Effector memory CD4-positive, alpha-beta T cell (primary cell): ENCODE data around the gene RNF32.

ENCODE experiments used
- DNase-seq, 3 donors: peaks; one replicate each; pipeline ENCODE4 v3.0.0-alpha.2; 2020
- H3K27ac ChIP-seq: 2 replicates; pipeline ENCODE4 v1.7.0; 2013; ENCODE audit warnings: mild to moderate bottlenecking, low read length, moderate library complexity; ENCODE audit not compliant: insufficient read depth, poor library complexity, severe bottlenecking
- H3K27me3 ChIP-seq: replicated peaks from 2 replicates; pipeline ENCODE4 v1.7.0; 2013; ENCODE audit warnings: mild to moderate bottlenecking, low read length; ENCODE audit not compliant: insufficient read depth, control insufficient read depth, poor library complexity, severe bottlenecking
- H3K36me3 ChIP-seq: 2 replicates; pipeline ENCODE4 v1.7.0; 2013; ENCODE audit warnings: mild to moderate bottlenecking, low read length, moderate library complexity; ENCODE audit not compliant: control insufficient read depth, insufficient read depth
- H3K4me1 ChIP-seq: 2 replicates; pipeline ENCODE4 v1.7.0; 2013; ENCODE audit warnings: low read length, mild to moderate bottlenecking; ENCODE audit not compliant: control insufficient read depth, insufficient read depth, poor library complexity, severe bottlenecking
- H3K4me3 ChIP-seq: 2 replicates; pipeline ENCODE4 v1.7.0; 2013; ENCODE audit warnings: low read length, low read depth, mild to moderate bottlenecking; ENCODE audit not compliant: insufficient read depth, poor library complexity, severe bottlenecking
- H3K9me3 ChIP-seq: 2 replicates; pipeline ENCODE4 v1.7.0; 2013; ENCODE audit warnings: mild to moderate bottlenecking, low read length, moderate library complexity; ENCODE audit not compliant: control insufficient read depth
- total RNA-seq, 3 donors: gene quantifications; one replicate each; lab custom pipeline; 2026; lab: John Stamatoyannopoulos, UW

RNF32 gene
- total RNA-seq: 0.69 to 1.9 (median 1.1) reads per million in 3 donors

DNA sequence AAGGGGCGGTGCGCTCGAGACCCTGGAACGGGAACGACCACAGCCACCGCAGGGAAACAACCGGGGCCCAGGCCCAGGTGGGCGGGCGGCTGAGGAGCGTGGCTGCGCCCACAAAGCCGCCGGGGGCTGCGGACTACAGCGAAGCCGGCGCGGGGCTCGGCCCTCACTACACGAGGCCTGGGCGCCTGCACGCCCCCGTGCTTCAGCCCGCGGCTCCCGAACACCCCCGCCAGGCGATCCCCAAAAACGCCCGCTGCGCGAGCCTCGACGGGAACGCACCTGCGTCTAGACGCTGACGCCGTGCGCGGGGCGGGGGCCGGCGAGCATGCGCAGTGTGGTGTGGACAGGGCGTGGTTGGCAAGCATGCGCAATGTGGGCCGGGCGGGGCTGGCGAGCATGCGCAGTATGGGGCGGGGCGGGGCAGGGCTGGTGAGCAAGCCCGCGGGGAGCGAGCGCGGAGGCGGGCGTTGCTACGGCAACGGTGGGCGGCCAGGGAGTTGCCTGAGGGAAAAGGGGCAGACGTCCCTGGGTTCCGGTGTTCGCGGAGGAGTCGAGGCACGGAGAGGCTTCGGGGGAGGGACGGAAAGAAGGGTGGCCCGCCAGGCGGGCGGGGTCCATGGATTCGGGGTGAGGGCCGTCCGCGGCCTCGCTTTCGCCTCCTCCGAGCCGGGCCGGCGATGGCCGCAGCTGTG, at the start of gene RNF32:
Gene RNF32, plus strand, starts transcription at position 518 of the 692 bp plus-strand sequence. CDS start 3,104 bp downstream, outside the sequence.
- DNase-seq: peak; percentile 91 to 96 (median 96)
- no peaks in the 10 kb centered on the region for H3K27me3 ChIP-seq
- H3K4me1 ChIP-seq: peaks cover 4% of the 10 kb centered on the region
- no peaks in the 10 kb centered on the region for H3K9me3 ChIP-seq
- peak within 1 kb of the TSS; percentile 91 for H3K27ac ChIP-seq
- H3K4me3 ChIP-seq: peak within 1 kb of the TSS; percentile 88
- no peaks in the 10 kb centered on the region for H3K36me3 ChIP-seq

DNA sequence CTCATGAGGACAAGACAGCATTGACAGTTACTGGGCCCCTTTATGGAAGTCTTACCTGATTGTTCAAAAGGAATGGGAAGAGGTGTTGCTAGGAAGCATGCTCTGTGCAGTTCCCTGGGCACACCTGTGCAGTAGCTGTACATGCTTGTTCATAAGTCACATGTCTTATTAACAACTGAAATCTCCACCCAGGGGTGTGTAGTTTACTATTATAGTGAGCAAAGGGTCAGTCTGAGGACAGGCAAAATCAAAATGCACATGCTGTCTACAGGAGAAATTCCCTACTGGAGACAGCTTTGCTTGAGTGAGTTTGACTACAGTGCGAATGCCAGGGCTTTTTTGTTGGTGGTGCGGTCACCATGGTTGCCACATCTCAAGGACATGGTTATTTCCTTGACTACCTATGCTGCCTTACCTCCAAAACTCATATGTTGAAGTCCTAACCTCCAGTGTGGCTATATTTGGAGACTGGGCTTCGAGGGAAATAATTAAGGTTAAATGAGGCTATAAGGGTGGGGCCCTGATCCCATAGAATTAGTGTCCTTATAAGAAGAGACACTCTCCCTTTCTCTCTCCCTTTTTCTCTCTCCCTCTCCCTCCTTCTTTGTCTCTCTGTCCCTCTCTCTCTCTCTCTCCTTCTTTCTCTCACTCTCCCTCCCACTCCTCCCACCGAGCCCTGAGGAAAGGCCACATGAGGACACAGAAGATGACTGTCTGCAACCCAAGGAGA, 48.3 kb upstream of the RNF32 start:
- H3K9me3 ChIP-seq: no peaks in the 10 kb centered on the region
- no peak for DNase-seq
- no peaks in the 10 kb centered on the region for H3K36me3 ChIP-seq
- H3K27me3 ChIP-seq: no peaks in the 10 kb centered on the region
- H3K4me1 ChIP-seq: no peaks in the 10 kb centered on the region
- H3K27ac ChIP-seq: no peak overlapping the region
- H3K4me3 ChIP-seq: no peak overlapping the region

DNA sequence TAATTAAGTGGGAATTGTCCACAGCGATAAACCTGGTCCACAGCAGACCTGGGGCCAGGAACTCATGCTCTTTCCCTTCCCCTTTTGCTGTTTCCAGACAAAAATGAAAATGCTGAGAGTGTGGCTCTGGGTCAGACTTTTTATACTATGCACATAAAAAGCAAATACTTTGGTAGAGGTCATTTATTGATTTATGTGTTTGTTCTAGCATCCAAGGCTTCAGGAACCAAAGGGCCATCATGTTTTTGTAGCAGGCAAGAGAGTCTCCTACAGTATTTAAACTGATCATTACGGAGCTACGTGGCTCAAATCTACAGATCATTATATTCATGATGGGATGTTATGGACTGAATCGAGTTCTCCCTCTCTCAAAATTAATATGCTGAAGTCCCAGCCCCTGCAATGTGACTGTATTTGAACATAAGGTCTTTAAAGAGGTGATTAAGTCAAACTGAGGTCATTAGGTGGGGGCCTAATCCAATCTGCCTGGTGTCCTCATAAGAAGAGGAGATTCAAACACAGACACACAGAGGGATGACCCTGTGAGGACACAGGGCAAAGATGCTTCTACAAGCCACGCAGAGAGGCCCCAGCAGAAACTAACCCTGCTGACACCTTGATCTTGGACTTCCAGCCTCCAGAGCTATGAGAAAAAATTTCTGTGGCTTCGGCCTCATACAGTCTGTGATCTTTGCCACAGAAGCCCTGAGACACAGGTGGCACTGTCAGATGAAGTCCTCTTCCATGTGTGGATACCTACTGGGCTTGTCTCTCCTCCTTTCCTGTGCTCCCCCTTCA, 46.1 kb upstream of the RNF32 start:
- DNase-seq: no peak
- H3K4me1 ChIP-seq: no peaks in the 10 kb centered on the region
- no peak overlapping the region for H3K4me3 ChIP-seq

GRCh38 chr7:156600496-156600895, 40.1 kb upstream of the RNF32 start:
- Histone ChIP-seq H3K36me3 (no peaks in the 10 kb centered on the region), H3K4me3 (no peak overlapping the region), H3K4me1 (no peaks in the 10 kb centered on the region), H3K27me3 (no peaks in the 10 kb centered on the region), H3K27ac (no peak overlapping the region), H3K9me3 (no peaks in the 10 kb centered on the region)
- DNase-seq: no peak

More for the DNA sequence above, 46.1 kb upstream of the RNF32 start:
- H3K27ac ChIP-seq: no peak overlapping the region
- H3K27me3 ChIP-seq: no peaks in the 10 kb centered on the region
- H3K9me3 ChIP-seq: no peaks in the 10 kb centered on the region
- no peaks in the 10 kb centered on the region for H3K36me3 ChIP-seq

GRCh38 chr7:156602283-156602682, 38.3 kb upstream of the RNF32 start:
- Histone ChIP-seq H3K27ac (no peak overlapping the region), H3K36me3 (no peaks in the 10 kb centered on the region), H3K4me1 (peaks cover 2% of the 10 kb centered on the region), H3K4me3 (no peak overlapping the region), H3K9me3 (no peaks in the 10 kb centered on the region), H3K27me3 (no peaks in the 10 kb centered on the region)
- DNase-seq: no peak

DNA sequence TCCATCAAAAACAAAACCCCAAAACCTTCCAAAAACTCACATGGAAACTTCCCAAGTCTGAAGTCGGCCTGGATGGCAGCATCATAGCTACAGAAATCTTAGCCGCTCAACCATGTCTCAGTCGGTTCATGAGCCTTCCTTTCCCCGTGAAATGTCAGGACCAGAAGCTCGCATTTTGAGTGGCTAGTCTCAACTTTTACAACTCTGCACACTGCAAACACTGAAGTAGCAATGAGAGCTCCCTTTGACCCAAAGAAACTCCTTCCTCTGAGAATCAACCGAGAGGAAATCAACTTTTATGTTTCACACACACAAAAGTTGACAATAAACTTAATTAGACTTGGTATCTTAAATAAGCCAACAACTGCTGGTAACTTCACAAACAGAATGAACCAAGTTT, 37.6 kb upstream of the RNF32 start:
- H3K9me3 ChIP-seq: no peaks in the 10 kb centered on the region
- peaks cover 6% of the 10 kb centered on the region for H3K4me1 ChIP-seq
- no peak for DNase-seq
- H3K27ac ChIP-seq: no peak overlapping the region
- no peaks in the 10 kb centered on the region for H3K36me3 ChIP-seq
- no peak overlapping the region for H3K4me3 ChIP-seq
- H3K27me3 ChIP-seq: no peaks in the 10 kb centered on the region

GRCh38 chr7:156603629-156604028, 36.9 kb upstream of the RNF32 start:
- no peak overlapping the region for H3K4me3 ChIP-seq
- no peak for DNase-seq
- H3K4me1 ChIP-seq: peaks cover 6% of the 10 kb centered on the region
- H3K9me3 ChIP-seq: no peaks in the 10 kb centered on the region
- H3K27ac ChIP-seq: no peak overlapping the region
- H3K36me3 ChIP-seq: no peaks in the 10 kb centered on the region
- no peaks in the 10 kb centered on the region for H3K27me3 ChIP-seq

DNA sequence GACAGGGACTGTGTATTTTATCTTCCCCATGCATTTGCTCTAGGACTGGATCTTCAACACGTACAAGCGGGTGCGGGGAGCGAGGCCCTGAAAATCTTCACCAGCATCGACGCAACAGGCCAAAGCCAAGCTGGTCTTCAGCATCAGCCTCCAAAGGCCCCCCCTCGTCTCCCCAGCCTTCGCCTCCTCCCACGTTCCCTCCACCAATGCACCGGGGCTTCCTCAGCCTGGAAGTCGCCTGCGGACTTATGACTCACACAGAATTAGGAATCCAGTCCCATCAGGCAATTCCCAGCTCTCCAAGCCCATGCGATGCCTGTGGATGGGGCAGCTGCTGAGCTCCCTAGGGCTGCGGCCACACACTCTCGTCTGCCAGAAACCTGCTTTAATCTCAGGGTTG, 36.3 kb upstream of the RNF32 start:
- no peaks in the 10 kb centered on the region for H3K27me3 ChIP-seq
- no peaks in the 10 kb centered on the region for H3K36me3 ChIP-seq
- H3K4me3 ChIP-seq: no peak overlapping the region
- DNase-seq: no peak
- no peak overlapping the region for H3K27ac ChIP-seq
- peaks cover 6% of the 10 kb centered on the region for H3K4me1 ChIP-seq
- H3K9me3 ChIP-seq: no peaks in the 10 kb centered on the region

- DNase-seq: no peak
- Histone ChIP-seq H3K27ac (no peak overlapping the region), H3K36me3 (no peaks in the 10 kb centered on the region), H3K4me1 (peaks cover 6% of the 10 kb centered on the region), H3K27me3 (no peaks in the 10 kb centered on the region), H3K9me3 (no peaks in the 10 kb centered on the region), H3K4me3 (no peak overlapping the region)
These were observed 35.5 kb upstream of the RNF32 start for GRCh38 chr7:156604836-156605695.
